HepG2 (cell line): ENCODE results near the gene UCP2. TPM values are rescaled to one million over a fixed set of nuclear protein-coding genes. Genes with fewer than 3 reads are reported as not detected.

Experiments
- FOXK1 ChIP-seq: sonication (generic); formaldehyde crosslinking; IDR thresholded peaks from 2 replicates; pipeline ENCODE4 v1.4.0; 2020; ENCODE audit warnings: low read depth, missing genetic modification reagents, borderline replicate concordance
- HIVEP1 ChIP-seq: sonication (generic); formaldehyde crosslinking; IDR thresholded peaks from 2 replicates; pipeline ENCODE4 v1.4.0; 2020; ENCODE audit warnings: mild to moderate bottlenecking, missing genetic modification reagents
- IRF2 ChIP-seq: IDR thresholded peaks from 2 replicates; pipeline ENCODE4 v1.6.1; 2018; ENCODE audit warnings: missing genetic modification reagents, missing compliant biosample characterization
- LBX2 ChIP-seq: sonication (generic); formaldehyde crosslinking; IDR thresholded peaks from 2 replicates; pipeline ENCODE4 v1.5.0; 2020; ENCODE audit warnings: missing genetic modification reagents, mild to moderate bottlenecking, borderline replicate concordance
- NFIB ChIP-seq: sonication (generic); formaldehyde crosslinking; IDR thresholded peaks from 2 replicates; pipeline ENCODE4 v1.9.0; 2021; ENCODE audit warnings: missing genetic modification reagents, mild to moderate bottlenecking, borderline replicate concordance
- POGK ChIP-seq: sonication (generic); formaldehyde crosslinking; conservative IDR thresholded peaks from 2 replicates; pipeline ENCODE4 v1.8.0; 2022; ENCODE audit warnings: mild to moderate bottlenecking, moderate library complexity, missing genetic modification reagents
- SOX6 ChIP-seq, 2 experiments: fragments of 450-650 bp in 1 of 2; sonication (generic) in 1 of 2; formaldehyde crosslinking in 1 of 2; IDR thresholded peaks; 2 replicates each; pipeline versions ENCODE4 v1.4.0 to v1.6.1; 2017 to 2020; ENCODE audit warnings: antibody characterized with exemption in 1 of 2, mild to moderate bottlenecking in 1 of 2, missing genetic modification reagents in 1 of 2
- TAF1 ChIP-seq: sonication (generic); formaldehyde crosslinking; IDR thresholded peaks from 2 replicates; pipeline ENCODE4 v1.4.0; 2020; ENCODE audit warnings: missing genetic modification reagents
- UBTF ChIP-seq: sonication (generic); formaldehyde crosslinking; IDR thresholded peaks from 2 replicates; pipeline ENCODE4 v1.4.0; 2020; ENCODE audit warnings: mild to moderate bottlenecking, missing genetic modification reagents
- ZFP90 ChIP-seq: sonication (generic); formaldehyde crosslinking; IDR thresholded peaks from 2 replicates; pipeline ENCODE4 v1.8.0; 2022; ENCODE audit warnings: missing genetic modification reagents, mild to moderate bottlenecking, inconsistent platforms, borderline replicate concordance
- ZFP91 ChIP-seq: sonication (generic); formaldehyde crosslinking; IDR thresholded peaks from 2 replicates; pipeline ENCODE4 v1.9.0; 2022; ENCODE audit warnings: missing genetic modification reagents, mild to moderate bottlenecking, borderline replicate concordance
- ZKSCAN8 ChIP-seq: IDR thresholded peaks from 2 replicates; pipeline ENCODE4 v1.6.1; 2016; ENCODE audit warnings: borderline replicate concordance, missing genetic modification reagents, missing compliant biosample characterization
- ZMYM3 ChIP-seq: sonication (generic); formaldehyde crosslinking; IDR thresholded peaks from 2 replicates; pipeline ENCODE4 v1.5.1; 2020; ENCODE audit warnings: mild to moderate bottlenecking, missing genetic modification reagents
- ZNF331 ChIP-seq: sonication (generic); formaldehyde crosslinking; IDR thresholded peaks from 2 replicates; pipeline ENCODE4 v1.4.0; 2020; ENCODE audit warnings: missing genetic modification reagents
- ZNF580 ChIP-seq: IDR thresholded peaks from 2 replicates; pipeline ENCODE4 v1.6.1; 2016; ENCODE audit warnings: low read depth, borderline replicate concordance
- ZNF644 ChIP-seq: IDR thresholded peaks from 2 replicates; pipeline ENCODE4 v1.6.1; 2016; ENCODE audit warnings: low read depth
- ZNF720 ChIP-seq: sonication (generic); formaldehyde crosslinking; IDR thresholded peaks from 2 replicates; pipeline ENCODE4 v1.4.0; 2020; ENCODE audit warnings: missing genetic modification reagents
- ZNF749 ChIP-seq: sonication (generic); formaldehyde crosslinking; IDR thresholded peaks from 2 replicates; pipeline ENCODE4 v1.8.0; 2022; ENCODE audit warnings: mild to moderate bottlenecking, missing genetic modification reagents, moderate library complexity, borderline replicate concordance
- ZNF766 ChIP-seq: sonication (generic); formaldehyde crosslinking; IDR thresholded peaks from 2 replicates; pipeline ENCODE4 v1.5.0; 2020; ENCODE audit warnings: missing genetic modification reagents, borderline replicate concordance
- polyA plus RNA-seq, 8 experiments: library from polyadenylated mRNA; depleted of rRNA in 3 of 8; stranded (reverse) in 7 of 8; unstranded in 1 of 8; fragments of >200 nt; fragmentation: Illumina TruSeq in 4 of 8; extraction: Trizol in 4 of 8; gene quantifications; 2 replicates each; pipeline versions ENCODE4 v1.2.1 to v1.2.3, GENCODE V29; 2011 to 2016; ENCODE audit warnings: low read depth in 4 of 8, missing spikeins in 1 of 8, mixed read lengths in 1 of 8; ENCODE audit not compliant: insufficient read depth in 1 of 8
- total RNA-seq, 5 experiments: library from RNA; depleted of rRNA; stranded (reverse); fragments of >200 nt; fragmentation: Illumina TruSeq; extraction: Trizol; gene quantifications; 2 replicates each; pipeline ENCODE4 v1.2.3, GENCODE V29; 2016; ENCODE audit warnings: low read depth in 1 of 5
- TF ChIP-seq, protein P1 (sequence below): IDR thresholded peaks from 2 replicates; pipeline ENCODE4 v1.6.1; 2016; ENCODE audit warnings: low read depth

Gene UCP2
- total and polyA plus RNA-seq, 2 of the 13 experiments (the other 11 are each of a cell fraction or from before 2014, with no cell fraction given), result 2.7 to 3.2 TPM

- peak; percentile 43; the same call in 1 of the 2 replicates for TF ChIP-seq ZNF331 (CRISPR knock-in tag)
- TF ChIP-seq NFIB (CRISPR knock-in tag), result no peak
- 0 out of 2 replicates have a peak, but pooled peaks have one; percentile 11 for TF ChIP-seq HIVEP1 (CRISPR knock-in tag)
- peak; percentile 41; the same call in 1 of the 2 replicates for TF ChIP-seq TAF1
- TF ChIP-seq ZNF580 (CRISPR knock-in tag), result 0 out of 2 replicates have a peak, but pooled peaks have one; percentile 23
- TF ChIP-seq UBTF, result peak; percentile 96
- no peak for TF ChIP-seq ZNF720 (CRISPR knock-in tag)
- TF ChIP-seq IRF2 (CRISPR knock-in tag), result peak; percentile 92; the same call in 1 of the 2 replicates
- peak; percentile 32; the same call in 1 of the 2 replicates for TF ChIP-seq ZKSCAN8 (CRISPR knock-in tag)
- TF ChIP-seq ZNF749 (CRISPR knock-in tag), result no peak
- peak; percentile 87 for TF ChIP-seq ZFP91 (CRISPR knock-in tag)
- 0 out of 2 replicates have a peak, but pooled peaks have one; percentile 8 for TF ChIP-seq ZNF644 (CRISPR knock-in tag)
- TF ChIP-seq LBX2 (CRISPR knock-in tag), result no peak
- no peak for TF ChIP-seq SOX6 (IDR thresholded peaks at IDR 0.05)
- peak; percentile 53 for TF ChIP-seq SOX6 (CRISPR knock-in tag; IDR thresholded peaks at IDR 0.05)
- 0 out of 2 replicates have a peak, but pooled peaks have one; percentile 30 for TF ChIP-seq ZNF766
- 0 out of 2 replicates have a peak, but pooled peaks have one; percentile 5 for TF ChIP-seq POGK (CRISPR knock-in tag)
- TF ChIP-seq ZMYM3 (CRISPR knock-in tag), result no peak
- peak; percentile 69; the same call in 1 of the 2 replicates for TF ChIP-seq ZFP90
- TF ChIP-seq, protein P1, sequence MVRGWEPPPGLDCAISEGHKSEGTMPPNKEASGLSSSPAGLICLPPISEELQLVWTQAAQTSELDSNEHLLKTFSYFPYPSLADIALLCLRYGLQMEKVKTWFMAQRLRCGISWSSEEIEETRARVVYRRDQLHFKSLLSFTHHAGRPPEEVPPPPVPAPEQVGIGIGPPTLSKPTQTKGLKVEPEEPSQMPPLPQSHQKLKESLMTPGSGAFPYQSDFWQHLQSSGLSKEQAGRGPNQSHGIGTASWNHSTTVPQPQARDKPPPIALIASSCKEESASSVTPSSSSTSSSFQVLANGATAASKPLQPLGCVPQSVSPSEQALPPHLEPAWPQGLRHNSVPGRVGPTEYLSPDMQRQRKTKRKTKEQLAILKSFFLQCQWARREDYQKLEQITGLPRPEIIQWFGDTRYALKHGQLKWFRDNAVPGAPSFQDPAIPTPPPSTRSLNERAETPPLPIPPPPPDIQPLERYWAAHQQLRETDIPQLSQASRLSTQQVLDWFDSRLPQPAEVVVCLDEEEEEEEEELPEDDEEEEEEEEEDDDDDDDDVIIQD (CRISPR knock-in tag), result peak; percentile 14; the same call in 1 of the 2 replicates
- peak; percentile 94 for TF ChIP-seq FOXK1 (CRISPR knock-in tag)
Observed at GRCh38 chr11:74018331-74019005, 35.8 kb upstream of the UCP2 start (continued).
